Natural killer cell treated with Interleukin-12 subunit alpha and Interleukin-12 subunit beta and Interleukin-15 and Interleukin-18, amount 100 ng/mL, for 72 hours (primary cell): ENCODE results near the gene KIDINS220. TPM values are rescaled to one million over a fixed set of nuclear protein-coding genes. Genes with fewer than 3 reads are reported as not detected.
A peak's percentile ranks its signal among the peaks of the same experiment; 100 is the strongest.

ENCODE experiments used
- ATAC-seq, 2 donors: fragments of 150-1000 bp; cut with Tn5 transposase in 1 of 2; sonication (Bioruptor Pico), chemical (Tn5 transposase) in 1 of 2; 2 replicates each; pipeline ENCODE4 v1.10.0; 2021
- DNase-seq: peaks from one replicate; pipeline ENCODE4 v3.0.0; 2022; ENCODE audit warnings: low spot score
- H3K27ac Mint-ChIP-seq, 2 donors: 1 replicate in 1 of 2; 2 replicates in 1 of 2; pipeline ENCODE4 v1.8.0; 2022; ENCODE audit warnings: mixed read lengths in 2 of 2, mild to moderate bottlenecking in 1 of 2, moderate library complexity in 1 of 2
- H3K27me3 Mint-ChIP-seq, 2 donors: 1 replicate in 1 of 2; 2 replicates in 1 of 2; pipeline ENCODE4 v1.8.0; 2022; ENCODE audit warnings: mixed read lengths in 2 of 2
- H3K36me3 Mint-ChIP-seq: one replicate; pipeline ENCODE4 v1.8.0; 2022; ENCODE audit warnings: mixed read lengths
- H3K4me1 Mint-ChIP-seq, 2 donors: 1 replicate in 1 of 2; 2 replicates in 1 of 2; pipeline ENCODE4 v1.8.0; 2022; ENCODE audit warnings: low read depth in 2 of 2, mixed read lengths in 2 of 2, mild to moderate bottlenecking in 1 of 2
- H3K4me3 Mint-ChIP-seq: one replicate; pipeline ENCODE4 v1.8.0; 2022; ENCODE audit warnings: mixed read lengths
- H3K9me3 Mint-ChIP-seq: 2 replicates; pipeline ENCODE4 v1.8.0; 2022; ENCODE audit warnings: mixed read lengths
- total RNA-seq, 2 donors: library from RNA; stranded (reverse); gene quantifications; one replicate each; pipeline ENCODE4 v1.2.3, GENCODE V29; 2022

KIDINS220 gene
- 10 to 100 TPM; 39.1 to 43.8 TPM for total RNA-seq

- Mint-ChIP-seq H3K4me1 (peaks cover 27 to 31% of the 10 kb centered on the region in 2 donors), H3K36me3 (no peaks in the 10 kb centered on the region), H3K27ac (peak within 1 kb of the TSS; percentile 91 to 97)
These were observed at the start of gene KIDINS220 for GRCh38 chr2:8836971-8837794. Gene KIDINS220 (minus strand): TSS chr2:8837613. CDS start chr2:8827093, 10,520 bp downstream.

GRCh38 chr2:8886876-8887275 is 49.5 kb upstream of the KIDINS220 start:
- Mint-ChIP-seq H3K4me3 (no peak overlapping the region), H3K27ac (no peak overlapping the region), H3K36me3 (no peaks in the 10 kb centered on the region), H3K9me3 (no peaks in the 10 kb centered on the region), H3K4me1 (no peaks in the 10 kb centered on the region), H3K27me3 (no peaks in the 10 kb centered on the region)
- no peak for DNase-seq
- no peak for ATAC-seq

More at GRCh38 chr2:8836971-8837794, at the start of gene KIDINS220:
- DNase-seq = peak; percentile 88
- peak; percentile 99 for ATAC-seq
- Mint-ChIP-seq H3K27me3 (peaks cover 6 to 23% of the 10 kb centered on the region in 2 donors), H3K4me3 (peak within 1 kb of the TSS; percentile 95), H3K9me3 (no peaks in the 10 kb centered on the region)

- no peak for ATAC-seq
- no peaks in the 10 kb centered on the region for H3K4me1 Mint-ChIP-seq
- no peaks in the 10 kb centered on the region for H3K27me3 Mint-ChIP-seq
- no peak overlapping the region for H3K27ac Mint-ChIP-seq
- H3K36me3 Mint-ChIP-seq = no peaks in the 10 kb centered on the region
- H3K9me3 Mint-ChIP-seq = no peaks in the 10 kb centered on the region
- no peak for DNase-seq
- no peak overlapping the region for H3K4me3 Mint-ChIP-seq
These were observed 48.7 kb upstream of the KIDINS220 start for GRCh38 chr2:8886202-8886518.

- H3K9me3 Mint-ChIP-seq = no peaks in the 10 kb centered on the region
- H3K4me3 Mint-ChIP-seq = no peak overlapping the region
- no peak overlapping the region for H3K27ac Mint-ChIP-seq
- no peaks in the 10 kb centered on the region for H3K36me3 Mint-ChIP-seq
- H3K4me1 Mint-ChIP-seq = no peaks in the 10 kb centered on the region
- H3K27me3 Mint-ChIP-seq = no peaks in the 10 kb centered on the region
- ATAC-seq (no peak), DNase-seq (no peak)
These were observed 48.2 kb upstream of the KIDINS220 start for GRCh38 chr2:8885449-8886201.

GRCh38 chr2:8884812-8885211 is 47.4 kb upstream of the KIDINS220 start:
- DNase-seq = no peak
- no peaks in the 10 kb centered on the region for H3K27me3 Mint-ChIP-seq

GRCh38 chr2:8882094-8882493 is 44.7 kb upstream of the KIDINS220 start:
- Mint-ChIP-seq H3K27me3 (peaks cover 0 to 2% of the 10 kb centered on the region in 2 donors), H3K4me3 (no peak overlapping the region), H3K9me3 (no peaks in the 10 kb centered on the region), H3K4me1 (no peaks in the 10 kb centered on the region), H3K27ac (no peak overlapping the region), H3K36me3 (no peaks in the 10 kb centered on the region)
- DNase-seq = no peak
- no peak for ATAC-seq

More at GRCh38 chr2:8884812-8885211, 47.4 kb upstream of the KIDINS220 start:
- no peaks in the 10 kb centered on the region for H3K4me1 Mint-ChIP-seq
- no peaks in the 10 kb centered on the region for H3K9me3 Mint-ChIP-seq
- no peak for ATAC-seq
- no peaks in the 10 kb centered on the region for H3K36me3 Mint-ChIP-seq
- H3K27ac Mint-ChIP-seq = no peak overlapping the region
- no peak overlapping the region for H3K4me3 Mint-ChIP-seq

GRCh38 chr2:8877894-8878293 is 40.5 kb upstream of the KIDINS220 start:
- DNase-seq (no peak), ATAC-seq (no peak)
- Mint-ChIP-seq H3K4me3 (no peak overlapping the region), H3K27ac (no peak overlapping the region), H3K27me3 (peaks cover 0 to 2% of the 10 kb centered on the region in 2 donors), H3K9me3 (no peaks in the 10 kb centered on the region), H3K4me1 (no peaks in the 10 kb centered on the region), H3K36me3 (no peaks in the 10 kb centered on the region)

- Mint-ChIP-seq H3K27me3 (peaks cover 0 to 2% of the 10 kb centered on the region in 2 donors), H3K27ac (no peak overlapping the region), H3K4me1 (no peaks in the 10 kb centered on the region), H3K36me3 (no peaks in the 10 kb centered on the region), H3K9me3 (no peaks in the 10 kb centered on the region), H3K4me3 (no peak overlapping the region)
- DNase-seq = no peak
- ATAC-seq = no peak
These were observed 39.9 kb upstream of the KIDINS220 start for GRCh38 chr2:8877332-8877731.

- DNase-seq (no peak), ATAC-seq (no peak)
- Mint-ChIP-seq H3K4me3 (no peak overlapping the region), H3K36me3 (no peaks in the 10 kb centered on the region), H3K27ac (no peak overlapping the region), H3K4me1 (no peaks in the 10 kb centered on the region), H3K27me3 (peaks cover 0 to 2% of the 10 kb centered on the region in 2 donors), H3K9me3 (no peaks in the 10 kb centered on the region)
These were observed 39.2 kb upstream of the KIDINS220 start for GRCh38 chr2:8876628-8877027.

GRCh38 chr2:8872821-8873432 is 35.5 kb upstream of the KIDINS220 start:
- Mint-ChIP-seq H3K9me3 (no peaks in the 10 kb centered on the region), H3K27me3 (no peaks in the 10 kb centered on the region), H3K4me1 (no peaks in the 10 kb centered on the region), H3K36me3 (no peaks in the 10 kb centered on the region), H3K27ac (no peak overlapping the region), H3K4me3 (no peak overlapping the region)
- no peak for ATAC-seq
- no peak for DNase-seq

GRCh38 chr2:8870441-8870840 is 33.0 kb upstream of the KIDINS220 start:
- Mint-ChIP-seq H3K27ac (no peak overlapping the region), H3K36me3 (no peaks in the 10 kb centered on the region), H3K4me1 (no peaks in the 10 kb centered on the region), H3K27me3 (no peaks in the 10 kb centered on the region), H3K4me3 (no peak overlapping the region), H3K9me3 (no peaks in the 10 kb centered on the region)
- ATAC-seq = no peak
- DNase-seq = no peak

- no peaks in the 10 kb centered on the region for H3K4me1 Mint-ChIP-seq
- peaks cover 0 to 3% of the 10 kb centered on the region in 2 donors for H3K27me3 Mint-ChIP-seq
- no peak for DNase-seq
- no peak overlapping the region for H3K27ac Mint-ChIP-seq
- ATAC-seq = peak in 1 of 2 donors; percentile 15
- H3K9me3 Mint-ChIP-seq = no peaks in the 10 kb centered on the region
- H3K36me3 Mint-ChIP-seq = no peaks in the 10 kb centered on the region
- no peak overlapping the region for H3K4me3 Mint-ChIP-seq
These were observed 29.9 kb upstream of the KIDINS220 start for GRCh38 chr2:8867363-8867762.

- Mint-ChIP-seq H3K36me3 (no peaks in the 10 kb centered on the region), H3K4me1 (no peaks in the 10 kb centered on the region), H3K27ac (no peak overlapping the region), H3K27me3 (peaks cover 3 to 5% of the 10 kb centered on the region in 2 donors), H3K9me3 (no peaks in the 10 kb centered on the region), H3K4me3 (no peak overlapping the region)
- ATAC-seq (no peak), DNase-seq (no peak)
These were observed 26.0 kb upstream of the KIDINS220 start for GRCh38 chr2:8863331-8863953.
